ENCODE measurements around the gene ATP8A1. TPM values are rescaled to one million over a fixed set of nuclear protein-coding genes. Genes with fewer than 3 reads are reported as not detected.

Gene ATP8A1
- total RNA-seq, 1 donor from 2014 or later: 2.4 TPM

- TF ChIP-seq CTCF (IDR thresholded peaks at IDR 0.05): no peak
- Mint-ChIP-seq H3K36me3 (ENCODE audit: unreplicated experiment) (no peaks in the 10 kb centered on the region), H3K9me3 (ENCODE audit: unreplicated experiment) (peaks cover 25% of the 10 kb centered on the region), H3K4me3 (ENCODE audit: unreplicated experiment) (no peak overlapping the region), H3K27me3 (ENCODE audit: unreplicated experiment) (no peaks in the 10 kb centered on the region), H3K27ac (ENCODE audit: unreplicated experiment) (no peak overlapping the region), H3K4me1 (ENCODE audit: unreplicated experiment) (peaks cover 32% of the 10 kb centered on the region)
- no peak for DNase-seq (ENCODE audit: extremely low spot score, unreplicated experiment)
Observed at GRCh38 chr4:42541647-42542046, 115.3 kb downstream of the ATP8A1 start.

GRCh38 chr4:42533042-42533441, 123.9 kb downstream of the ATP8A1 start:
- no peak for DNase-seq (ENCODE audit: extremely low spot score, unreplicated experiment)
- no peak for TF ChIP-seq CTCF (IDR thresholded peaks at IDR 0.05)
- H3K27ac Mint-ChIP-seq (ENCODE audit: unreplicated experiment): peak overlapping the region; percentile 95
- peaks cover 10% of the 10 kb centered on the region for H3K9me3 Mint-ChIP-seq (ENCODE audit: unreplicated experiment)
- H3K4me1 Mint-ChIP-seq (ENCODE audit: unreplicated experiment): peaks cover 23% of the 10 kb centered on the region
- H3K36me3 Mint-ChIP-seq (ENCODE audit: unreplicated experiment): no peaks in the 10 kb centered on the region
- no peaks in the 10 kb centered on the region for H3K27me3 Mint-ChIP-seq (ENCODE audit: unreplicated experiment)
- no peak overlapping the region for H3K4me3 Mint-ChIP-seq (ENCODE audit: unreplicated experiment)

- TF ChIP-seq CTCF (IDR thresholded peaks at IDR 0.05): no peak
- no peaks in the 10 kb centered on the region for H3K36me3 Mint-ChIP-seq (ENCODE audit: unreplicated experiment)
- peaks cover 23% of the 10 kb centered on the region for H3K4me1 Mint-ChIP-seq (ENCODE audit: unreplicated experiment)
Observed at GRCh38 chr4:42531341-42532030, 125.4 kb downstream of the ATP8A1 start.

GRCh38 chr4:42523066-42523718, 133.7 kb downstream of the ATP8A1 start:
- DNase-seq (ENCODE audit: extremely low spot score, unreplicated experiment): no peak
- no peak overlapping the region for H3K27ac Mint-ChIP-seq (ENCODE audit: unreplicated experiment)
- H3K36me3 Mint-ChIP-seq (ENCODE audit: unreplicated experiment): no peaks in the 10 kb centered on the region
- no peaks in the 10 kb centered on the region for H3K9me3 Mint-ChIP-seq (ENCODE audit: unreplicated experiment)
- H3K27me3 Mint-ChIP-seq (ENCODE audit: unreplicated experiment): no peaks in the 10 kb centered on the region
- TF ChIP-seq CTCF (IDR thresholded peaks at IDR 0.05): no peak
- H3K4me1 Mint-ChIP-seq (ENCODE audit: unreplicated experiment): no peaks in the 10 kb centered on the region
- H3K4me3 Mint-ChIP-seq (ENCODE audit: unreplicated experiment): no peak overlapping the region

More at GRCh38 chr4:42531341-42532030, 125.4 kb downstream of the ATP8A1 start:
- H3K27me3 Mint-ChIP-seq (ENCODE audit: unreplicated experiment): no peaks in the 10 kb centered on the region
- H3K27ac Mint-ChIP-seq (ENCODE audit: unreplicated experiment): peak overlapping the region; percentile 95
- DNase-seq (ENCODE audit: extremely low spot score, unreplicated experiment): no peak
- no peak overlapping the region for H3K4me3 Mint-ChIP-seq (ENCODE audit: unreplicated experiment)
- peaks cover 5% of the 10 kb centered on the region for H3K9me3 Mint-ChIP-seq (ENCODE audit: unreplicated experiment)

- no peak overlapping the region for H3K4me3 Mint-ChIP-seq (ENCODE audit: unreplicated experiment)
- no peaks in the 10 kb centered on the region for H3K27me3 Mint-ChIP-seq (ENCODE audit: unreplicated experiment)
- peak; percentile 70 for TF ChIP-seq CTCF (IDR thresholded peaks at IDR 0.05)
- no peak for DNase-seq (ENCODE audit: extremely low spot score, unreplicated experiment)
- no peaks in the 10 kb centered on the region for H3K36me3 Mint-ChIP-seq (ENCODE audit: unreplicated experiment)
- no peak overlapping the region for H3K27ac Mint-ChIP-seq (ENCODE audit: unreplicated experiment)
- H3K9me3 Mint-ChIP-seq (ENCODE audit: unreplicated experiment): no peaks in the 10 kb centered on the region
- H3K4me1 Mint-ChIP-seq (ENCODE audit: unreplicated experiment): peaks cover 9% of the 10 kb centered on the region
Observed at GRCh38 chr4:42519803-42520417, 137.0 kb downstream of the ATP8A1 start.

All from osteocyte (in vitro differentiated cells).